Cerebellar cortex (tissue), 1 donor: ENCODE data around the gene CMTR1.
"Not testable (repeated sequence)": the region's sequence is repeated elsewhere in the genome, so short reads cannot be mapped to it uniquely, and the experiment has no call there.

ENCODE experiments used
- DNase-seq: peaks from one replicate; pipeline ENCODE4 v3.0.0-alpha.2; 2015; ENCODE audit warnings: low spot score

CMTR1 gene

DNA sequence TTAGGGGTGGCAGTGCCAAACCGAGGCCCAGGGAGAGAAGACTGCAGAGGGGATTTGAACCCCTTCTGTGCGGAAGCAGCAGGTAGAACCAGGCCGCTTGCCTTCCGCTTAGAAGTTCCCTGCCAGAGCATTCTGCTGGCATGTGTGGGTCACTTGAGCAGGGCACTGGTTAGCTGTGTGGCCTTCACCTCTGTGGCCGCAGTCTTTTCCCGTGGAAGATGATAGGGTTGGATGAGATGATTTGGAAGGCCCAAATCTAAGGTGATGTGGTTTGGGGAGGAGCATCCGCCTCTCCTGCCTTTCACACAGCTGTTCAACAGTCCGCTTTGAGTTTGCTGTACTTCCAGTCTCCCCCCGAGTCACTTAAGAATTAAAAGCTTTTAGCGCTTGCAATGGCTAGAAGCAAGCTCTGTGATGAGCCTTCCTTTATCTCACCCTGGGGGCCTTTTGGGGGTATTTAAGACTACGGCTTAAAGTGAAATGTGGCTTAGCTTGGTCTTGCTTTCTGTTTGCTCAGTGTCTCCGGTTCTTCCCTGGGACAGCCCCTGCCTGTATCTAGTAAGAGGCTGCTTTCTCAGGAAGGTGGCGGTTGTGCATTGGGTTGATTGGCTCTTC is 743 bp downstream of the CMTR1 start:
- DNase-seq: peak; percentile 33

DNA sequence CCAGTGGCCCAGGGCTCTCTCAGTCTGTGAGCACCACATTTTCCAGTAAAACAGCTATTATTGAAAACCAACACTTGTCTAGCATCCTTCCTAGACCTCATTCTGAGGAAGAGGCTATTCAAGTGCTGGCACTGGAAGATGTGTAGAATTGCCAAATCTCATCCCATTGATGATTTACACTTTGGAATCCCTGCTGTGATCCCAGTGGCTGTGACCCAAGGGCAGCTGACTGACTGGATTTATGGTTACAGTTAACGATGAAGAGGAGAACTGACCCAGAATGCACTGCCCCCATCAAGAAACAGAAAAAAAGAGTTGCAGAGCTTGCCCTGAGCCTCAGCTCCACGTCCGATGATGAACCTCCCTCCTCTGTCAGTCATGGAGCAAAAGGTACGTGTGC is 2.4 kb downstream of the CMTR1 start:
- DNase-seq: no peak

DNA sequence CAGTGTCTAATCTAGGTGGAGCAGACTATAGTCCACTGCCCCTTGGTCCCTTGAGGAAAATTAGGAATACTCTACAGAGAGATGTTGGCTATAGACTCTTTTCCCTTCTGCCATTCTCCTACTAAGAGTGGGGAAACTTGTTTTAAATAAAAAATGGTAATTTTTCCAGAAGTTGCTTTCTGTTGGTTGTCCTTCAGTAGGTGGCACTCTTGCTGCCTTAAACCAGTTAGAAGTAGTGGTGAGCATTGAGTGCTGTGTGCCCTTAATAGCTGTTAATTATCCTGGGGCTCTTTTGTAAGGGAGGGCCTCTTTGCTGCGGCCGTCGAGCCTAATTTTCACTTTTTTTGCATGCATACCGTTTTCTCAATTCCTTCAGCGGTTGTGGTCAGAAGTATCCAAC is 2.8 kb downstream of the CMTR1 start:
- DNase-seq: no peak

DNA sequence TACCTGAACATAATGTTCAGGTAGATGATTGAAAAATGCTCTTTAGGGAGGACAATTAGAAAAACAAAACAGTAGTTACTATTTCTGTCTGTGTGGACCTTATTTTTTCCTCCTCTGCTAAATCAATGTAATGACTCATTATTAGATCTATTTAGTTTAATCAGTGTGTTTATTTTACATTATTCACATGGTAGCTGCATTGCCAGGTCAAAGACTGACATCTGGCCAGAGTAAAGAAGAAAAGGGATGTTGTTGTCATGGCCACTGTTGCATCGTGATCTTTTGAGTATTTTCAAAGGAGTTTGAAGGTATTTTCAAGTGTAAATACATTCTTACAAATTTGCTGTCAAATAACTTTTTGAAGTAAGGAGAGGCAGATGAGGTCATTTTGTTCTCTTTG is 5.9 kb downstream of the CMTR1 start:
- no peak for DNase-seq

DNA sequence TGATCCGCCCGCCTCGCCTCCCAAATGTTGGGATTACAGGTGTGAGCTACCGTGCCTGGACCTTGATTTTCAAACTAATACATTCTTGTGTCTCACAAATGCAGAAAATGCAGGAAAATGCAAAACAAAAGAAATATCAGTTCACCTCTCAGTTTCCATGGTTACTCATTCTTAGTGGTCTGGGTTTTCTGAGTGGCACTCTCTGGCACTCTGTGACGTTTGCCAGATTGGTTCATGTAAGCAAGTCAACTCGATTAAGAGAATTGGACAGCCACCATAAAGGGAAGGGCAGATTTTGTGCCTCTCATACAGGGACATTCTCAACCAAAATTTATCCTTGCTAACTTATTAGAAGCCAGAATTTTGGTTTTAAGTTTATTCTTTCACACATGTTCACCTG is 8.6 kb downstream of the CMTR1 start:
- DNase-seq: no peak

DNA sequence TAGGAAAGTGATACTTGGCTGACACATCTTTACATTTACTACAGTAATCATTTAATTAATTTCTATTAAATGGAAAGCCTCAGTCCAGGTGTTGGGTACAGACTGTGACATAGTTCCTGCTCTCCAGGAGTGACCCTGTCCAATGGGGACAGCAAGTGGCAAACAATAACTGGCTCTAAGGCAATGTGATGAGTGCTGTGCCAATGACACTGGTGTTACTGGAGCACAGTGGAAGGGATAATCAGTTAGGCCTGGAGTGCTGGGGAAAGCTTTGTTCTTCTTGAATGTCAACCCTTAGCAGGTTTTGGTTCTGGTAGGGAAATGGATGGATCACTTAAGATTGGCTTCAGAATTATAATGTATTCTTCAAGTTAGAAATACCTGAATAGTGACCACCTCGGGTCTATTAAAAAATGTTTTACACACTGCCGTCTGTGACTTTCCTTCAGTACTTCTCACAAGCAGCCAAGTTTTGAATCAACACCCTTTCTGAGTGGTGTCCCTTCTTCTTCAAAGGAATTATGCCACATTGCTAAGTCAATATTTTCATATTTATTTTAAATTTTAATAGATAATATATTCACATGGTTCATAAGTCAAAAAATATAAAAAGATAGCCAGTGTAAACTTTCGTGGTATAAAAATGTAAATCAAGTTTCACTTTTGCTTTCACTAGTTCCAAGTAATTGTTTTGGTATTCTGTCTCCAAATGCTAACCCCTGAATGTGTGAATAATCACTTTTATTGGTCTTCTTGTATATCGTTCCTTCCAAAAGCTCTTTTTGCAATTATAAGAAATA is 9.6 kb downstream of the CMTR1 start:
- DNase-seq: no peak

DNA sequence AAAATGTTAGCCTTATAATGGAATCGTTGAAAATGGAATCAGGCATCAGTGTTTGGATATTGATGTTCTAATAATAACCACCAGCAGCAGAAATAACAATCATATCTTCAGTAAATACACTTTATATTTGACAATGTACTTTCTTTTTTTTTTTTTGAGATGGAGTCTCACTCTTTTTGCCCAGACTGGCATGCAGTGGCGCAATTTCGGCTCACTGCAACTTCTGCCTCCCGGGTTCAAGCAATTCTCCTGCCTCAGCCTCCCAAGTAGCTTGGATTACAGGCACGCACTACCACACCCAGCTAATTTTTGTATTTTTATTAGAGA is 10.2 kb downstream of the CMTR1 start:
- DNase-seq: not testable (repeated sequence)

DNA sequence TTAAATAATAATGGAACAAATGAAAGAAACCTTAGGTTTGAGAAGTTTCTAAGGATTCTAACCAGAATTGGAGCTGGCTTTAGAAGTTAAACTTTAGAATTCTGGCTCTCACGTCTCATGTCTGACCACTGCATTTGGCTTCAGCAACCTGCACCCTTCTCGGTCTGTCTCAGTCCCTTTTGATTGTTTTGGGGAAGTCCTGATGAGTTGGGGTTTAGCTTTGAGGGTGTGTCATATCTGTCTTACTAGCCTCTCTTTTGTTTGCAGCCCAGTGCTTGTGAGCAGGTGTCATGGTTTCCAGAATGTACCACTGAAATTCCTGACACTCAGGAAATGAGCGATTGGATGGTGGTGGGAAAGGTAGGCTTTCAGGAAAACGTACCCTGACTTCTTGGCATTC is 17.0 kb downstream of the CMTR1 start:
- no peak for DNase-seq

DNA sequence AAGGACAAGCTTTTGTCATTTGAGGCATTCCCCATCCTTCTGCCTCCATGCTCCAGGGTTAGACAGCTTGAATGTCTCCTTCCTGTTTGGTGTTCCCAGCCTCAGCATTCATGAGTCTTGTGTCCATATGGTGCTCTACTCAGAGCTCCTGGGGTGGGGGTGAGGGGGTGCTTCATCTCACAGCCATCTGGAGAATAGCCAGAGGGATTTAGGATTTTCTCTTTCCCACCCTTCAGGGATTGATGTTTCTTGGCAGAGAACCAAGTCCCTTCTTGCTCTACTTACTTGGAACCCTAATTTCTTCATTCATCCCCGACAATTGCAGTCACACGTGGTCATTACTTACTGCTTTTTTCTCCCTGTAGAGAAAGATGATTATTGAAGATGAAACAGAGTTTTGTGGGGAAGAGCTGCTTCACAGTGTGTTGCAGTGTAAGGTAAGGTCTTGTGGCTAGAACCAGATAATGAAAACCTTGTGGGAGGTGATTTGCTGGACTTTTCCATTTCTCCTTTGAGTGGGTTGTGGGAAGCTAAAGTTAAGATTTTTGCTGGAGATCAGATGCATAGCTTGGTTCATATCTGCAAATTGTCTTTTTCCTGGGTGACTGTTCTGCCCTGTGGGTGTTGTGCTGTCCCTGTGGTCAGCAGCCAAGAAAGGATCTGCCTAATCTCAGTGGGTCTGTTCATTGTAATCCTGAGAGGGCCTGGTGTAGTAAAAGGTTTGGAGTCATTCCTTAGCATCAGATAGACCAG is 18.6 kb downstream of the CMTR1 start:
- no peak for DNase-seq

DNA sequence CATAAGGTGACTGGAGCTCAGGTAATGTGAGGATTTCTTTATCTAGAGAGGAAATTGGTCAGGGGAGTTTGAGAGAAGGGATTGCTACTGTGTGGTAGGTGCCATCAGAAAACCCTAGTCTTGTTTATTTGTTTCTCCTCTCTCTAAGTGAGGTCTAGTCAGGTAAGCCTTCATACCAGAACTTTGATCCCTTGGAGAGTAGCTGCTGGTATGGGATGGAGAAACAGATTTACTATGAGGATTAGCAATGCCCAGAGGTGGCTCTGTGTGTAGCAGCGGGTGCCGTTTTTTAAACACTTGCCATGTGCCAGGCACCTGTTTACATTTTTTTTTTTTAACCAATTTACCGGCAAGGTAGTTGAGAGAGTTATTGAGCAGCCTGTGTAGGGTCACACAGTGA is 19.5 kb downstream of the CMTR1 start:
- DNase-seq: no peak

DNA sequence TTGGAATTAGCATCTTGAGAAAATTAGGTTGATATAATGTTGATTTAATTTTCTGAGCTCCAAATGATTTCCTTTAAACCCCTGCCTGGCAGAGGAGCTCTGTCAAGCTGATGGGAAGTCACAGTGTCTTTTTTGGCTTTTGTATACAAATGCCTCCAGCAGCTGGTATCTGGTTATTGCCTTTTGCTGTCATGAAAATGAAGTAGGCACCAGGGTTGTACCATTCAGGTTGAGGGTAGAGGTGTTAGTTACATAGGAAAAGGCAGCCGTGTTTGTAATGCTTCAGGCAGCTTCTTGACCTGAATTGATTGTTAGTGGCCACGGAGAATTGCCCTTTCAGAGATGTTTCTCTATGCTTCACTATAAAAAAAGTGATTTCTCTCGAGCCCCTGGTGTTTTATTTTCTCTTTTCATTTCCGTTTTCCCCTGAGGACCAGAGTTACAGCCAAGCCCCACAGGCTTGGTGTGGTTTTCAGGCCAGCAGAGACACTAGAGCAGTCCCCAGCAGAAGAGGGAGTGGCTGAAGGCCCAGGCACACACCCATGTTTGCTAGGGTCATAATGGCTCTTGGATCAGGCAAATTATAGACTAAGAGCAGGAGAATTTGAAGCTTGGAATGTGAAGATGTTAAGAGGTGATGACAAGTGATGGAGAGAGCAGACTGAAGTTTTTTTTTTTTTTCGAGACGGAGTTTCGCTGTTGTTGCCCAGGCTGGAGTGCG is 21.6 kb downstream of the CMTR1 start:
- DNase-seq: no peak

DNA sequence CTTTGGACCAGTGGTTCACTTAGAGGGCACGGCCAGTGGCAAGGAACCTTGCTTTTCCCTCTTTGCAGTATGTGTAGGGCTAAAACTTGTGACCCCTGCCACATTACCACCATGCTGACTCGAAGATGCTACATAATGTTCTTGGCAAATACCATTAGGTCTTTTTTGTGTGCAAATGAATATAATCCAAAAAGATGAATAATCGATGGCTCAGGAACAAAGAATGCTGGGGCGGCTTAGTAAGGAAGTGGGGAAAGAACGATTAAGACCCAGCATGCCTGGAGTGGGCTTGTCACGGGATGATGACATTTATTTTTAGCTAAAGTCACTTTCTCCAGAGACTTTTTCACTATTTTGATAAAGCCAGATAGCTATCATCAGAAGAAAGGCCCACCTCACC is 23.1 kb downstream of the CMTR1 start:
- DNase-seq: no peak

DNA sequence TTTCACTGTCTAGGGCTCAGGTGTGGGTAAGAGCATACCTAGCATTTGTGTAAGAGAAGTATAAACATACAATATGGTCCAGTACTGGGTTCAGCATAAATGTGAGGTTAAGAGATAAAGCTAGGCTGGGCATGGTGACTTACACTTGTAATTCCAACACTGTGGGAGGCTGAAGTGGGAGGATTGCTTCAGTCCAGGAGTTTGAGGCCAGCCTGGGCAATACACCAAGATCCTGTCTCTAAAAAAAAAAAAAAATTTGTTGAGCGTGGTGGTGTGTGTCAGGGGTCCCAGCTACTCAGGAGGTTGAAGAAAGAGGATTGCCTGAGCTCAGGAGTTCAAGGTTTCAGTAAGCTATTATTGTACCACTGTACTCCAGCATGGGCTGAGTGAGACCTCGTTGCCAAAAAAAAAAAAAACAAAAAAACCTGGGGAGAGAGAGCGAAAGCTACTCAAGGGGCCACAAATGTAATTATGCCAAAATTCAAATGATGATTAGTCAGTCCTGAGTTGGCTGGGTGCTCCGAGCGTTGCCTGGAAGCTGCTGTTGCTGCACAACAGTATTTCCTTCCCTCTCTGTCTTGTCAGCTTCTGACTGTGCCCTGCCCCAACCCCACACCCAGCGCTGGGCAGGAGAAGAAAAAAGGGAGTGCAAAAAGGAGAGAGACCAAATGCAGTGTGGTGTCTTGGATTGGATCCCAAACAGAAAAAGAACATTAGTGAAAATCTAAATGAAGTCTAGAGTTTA is 24.0 kb downstream of the CMTR1 start:
- DNase-seq: no peak

DNA sequence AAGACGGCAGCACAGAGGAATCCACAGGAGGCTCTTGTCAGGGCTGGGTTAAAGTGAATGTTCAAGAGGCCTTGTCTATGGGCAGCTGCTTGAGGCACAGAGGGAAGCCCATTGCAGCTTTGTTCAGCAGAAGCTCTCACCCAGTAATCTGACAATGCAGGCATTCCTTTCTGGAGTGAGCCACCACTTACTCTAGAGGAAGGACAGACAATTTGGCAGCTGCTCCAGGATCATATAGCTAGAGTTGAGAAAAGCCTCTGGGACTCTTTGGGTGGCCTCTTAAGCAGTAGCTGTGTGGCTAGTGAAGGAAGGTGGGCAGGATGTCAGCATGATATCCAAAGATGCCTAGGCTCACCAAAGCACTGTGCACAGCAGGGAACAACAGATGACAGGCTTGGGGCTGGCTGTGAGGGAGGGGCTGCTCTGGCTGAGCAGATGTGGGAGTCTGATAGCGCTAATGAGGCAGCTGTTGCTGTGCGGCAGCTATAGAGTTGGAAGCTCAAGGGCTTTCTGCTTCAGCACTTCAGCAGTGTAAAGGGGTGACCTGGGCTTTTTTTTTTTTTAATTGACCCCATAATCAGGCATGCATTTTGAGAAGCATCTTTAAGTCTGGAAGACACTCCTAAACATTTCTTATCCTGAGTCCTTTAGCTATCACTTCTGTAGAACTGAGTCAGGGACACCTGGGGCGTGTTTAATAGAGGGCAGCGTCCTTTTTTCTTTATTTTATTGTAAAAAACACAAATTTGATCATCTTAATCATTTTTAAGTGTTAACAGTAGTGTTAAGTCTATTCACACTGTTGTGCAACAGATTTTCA is 27.2 kb downstream of the CMTR1 start:
- no peak for DNase-seq

DNA sequence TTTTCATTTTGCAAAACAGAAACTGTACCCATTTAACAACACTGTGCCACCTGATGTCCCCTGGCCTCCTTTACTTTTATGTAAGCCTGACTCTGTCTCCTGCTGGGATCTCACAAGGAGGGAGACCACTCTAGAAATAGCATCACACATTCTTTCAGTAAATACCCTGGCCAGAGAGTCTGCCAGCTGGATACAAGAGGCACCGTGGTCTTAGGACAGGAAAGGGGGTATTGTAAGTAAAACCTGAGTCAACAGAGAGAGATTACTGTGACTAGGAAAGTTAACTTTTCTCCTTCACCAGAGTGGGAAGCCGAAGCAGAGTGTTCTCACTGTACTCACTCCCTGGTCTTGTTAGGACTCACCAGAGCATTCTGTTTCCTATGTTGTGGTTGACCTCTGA is 27.8 kb downstream of the CMTR1 start:
- no peak for DNase-seq

DNA sequence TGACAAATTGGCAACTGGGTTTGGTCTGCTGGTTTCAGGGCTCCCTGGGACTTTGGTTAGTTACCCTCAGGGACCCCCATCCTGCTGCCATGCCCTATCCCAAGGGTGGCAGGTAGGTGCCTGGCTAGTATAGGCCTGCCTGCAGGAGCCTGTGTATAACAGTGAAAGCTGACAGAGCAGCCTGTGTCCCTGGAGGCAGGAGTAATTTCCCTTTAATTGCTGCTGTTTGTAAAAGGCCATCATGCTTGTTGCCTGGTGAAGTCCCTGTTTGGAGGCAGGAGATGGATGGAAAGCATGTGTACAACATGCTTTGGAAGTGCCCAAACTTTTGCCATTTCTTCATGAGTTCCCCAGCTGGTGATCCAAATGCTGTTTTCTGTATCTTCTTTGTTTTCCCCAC is 30.1 kb downstream of the CMTR1 start:
- no peak for DNase-seq

DNA sequence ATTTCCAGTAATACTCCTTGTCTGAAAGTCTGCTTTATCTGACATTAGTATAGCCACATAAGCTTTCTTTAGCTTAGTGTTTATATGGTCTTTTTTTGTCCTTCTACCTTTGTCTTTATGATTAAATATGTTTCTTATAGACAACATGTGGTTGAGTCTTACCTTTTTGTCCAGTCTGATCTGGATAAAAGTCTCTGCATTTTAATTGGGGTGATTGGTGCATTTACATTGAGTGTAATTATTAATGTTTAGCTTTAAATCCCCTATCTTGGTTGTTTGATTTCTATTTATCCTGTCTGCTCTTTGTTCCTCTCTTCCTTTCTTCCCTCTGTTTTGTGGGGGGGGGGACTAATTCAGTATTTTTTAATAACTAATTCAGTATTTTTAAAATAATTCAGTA is 34.7 kb downstream of the CMTR1 start:
- DNase-seq: no peak

DNA sequence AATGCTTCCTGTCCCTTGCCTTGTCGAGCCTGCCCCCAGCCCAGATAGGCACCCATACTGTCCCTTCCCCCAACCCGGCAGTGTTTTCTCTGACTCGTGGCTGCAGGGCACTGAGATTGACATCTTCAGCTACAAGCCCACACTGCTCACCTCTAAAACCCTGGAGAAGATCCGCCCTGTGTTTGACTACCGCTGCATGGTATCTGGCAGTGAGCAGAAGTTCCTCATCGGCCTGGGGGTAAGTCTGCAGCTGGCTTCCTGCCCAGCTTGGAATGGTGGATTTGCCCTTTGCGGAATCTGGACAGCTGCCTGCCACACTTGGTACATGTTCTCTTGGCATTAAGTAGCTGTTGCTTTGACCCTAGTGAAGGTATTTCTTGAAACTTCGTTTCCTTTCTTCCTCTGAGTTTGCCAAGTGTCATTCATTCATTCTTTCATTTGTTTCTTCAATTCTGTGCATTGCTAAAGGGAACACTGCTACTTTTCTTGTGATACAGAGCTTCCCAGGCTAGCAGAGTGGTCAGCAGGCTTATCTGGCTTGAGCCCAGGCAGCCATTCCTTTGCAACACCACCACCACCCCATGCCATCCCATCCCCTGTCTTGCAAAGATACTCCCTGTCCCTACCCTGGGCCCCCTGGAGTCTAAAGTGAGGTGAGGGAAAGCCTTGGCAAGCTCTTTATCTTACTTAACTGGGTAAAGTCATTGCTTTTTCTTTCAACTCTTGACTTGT is 40.5 kb downstream of the CMTR1 start:
- no peak for DNase-seq

DNA sequence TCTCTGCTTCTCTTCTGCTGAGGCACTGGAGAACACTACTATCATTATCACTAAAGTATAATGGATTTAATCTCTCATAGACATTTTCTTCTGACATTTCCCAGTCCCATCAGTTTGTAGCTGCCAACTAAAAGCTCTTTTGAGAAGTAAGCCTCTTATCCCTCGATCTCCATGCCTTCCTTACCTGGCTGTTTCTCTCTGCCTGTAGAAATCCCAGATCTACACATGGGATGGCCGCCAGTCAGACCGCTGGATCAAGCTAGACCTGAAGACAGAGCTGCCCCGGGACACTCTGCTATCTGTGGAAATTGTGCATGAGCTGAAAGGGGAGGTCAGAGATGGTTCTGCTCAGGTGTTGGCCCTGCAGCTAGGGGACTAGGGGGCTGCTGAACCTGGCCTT is 41.3 kb downstream of the CMTR1 start:
- no peak for DNase-seq

DNA sequence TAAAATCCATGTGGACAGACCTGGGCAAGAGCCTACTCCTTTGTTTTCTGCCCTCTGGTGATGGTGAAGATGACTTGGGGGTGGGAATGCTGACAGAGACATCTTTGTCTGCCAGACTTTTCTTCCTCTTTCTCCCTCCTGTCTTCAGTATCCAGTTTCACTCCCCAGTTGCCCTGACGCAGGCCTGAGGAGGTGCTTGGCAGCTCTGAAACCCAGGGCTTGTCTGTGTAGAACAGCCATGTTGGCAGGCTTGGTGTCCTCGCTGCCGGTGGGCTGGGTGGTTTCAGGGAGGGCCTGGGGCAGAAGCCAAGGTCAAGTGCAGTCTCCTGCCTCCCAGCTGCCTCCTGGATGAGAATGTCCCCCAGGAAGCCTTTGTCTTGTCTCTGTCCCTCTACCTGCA is 44.2 kb downstream of the CMTR1 start:
- no peak for DNase-seq
